SH-SY5Y (cell line): ENCODE data around the gene PTK6.

Experiments
- GATA2 ChIP-seq: IDR thresholded peaks from 2 replicates; pipeline ENCODE4 v1.6.1; 2011; ENCODE audit warnings: mild to moderate bottlenecking, low read depth, low read length
- GATA3 ChIP-seq: IDR thresholded peaks from 2 replicates; pipeline ENCODE4 v1.6.1; 2011; ENCODE audit warnings: low read depth, mild to moderate bottlenecking, low read length, moderate library complexity

Gene PTK6

DNA sequence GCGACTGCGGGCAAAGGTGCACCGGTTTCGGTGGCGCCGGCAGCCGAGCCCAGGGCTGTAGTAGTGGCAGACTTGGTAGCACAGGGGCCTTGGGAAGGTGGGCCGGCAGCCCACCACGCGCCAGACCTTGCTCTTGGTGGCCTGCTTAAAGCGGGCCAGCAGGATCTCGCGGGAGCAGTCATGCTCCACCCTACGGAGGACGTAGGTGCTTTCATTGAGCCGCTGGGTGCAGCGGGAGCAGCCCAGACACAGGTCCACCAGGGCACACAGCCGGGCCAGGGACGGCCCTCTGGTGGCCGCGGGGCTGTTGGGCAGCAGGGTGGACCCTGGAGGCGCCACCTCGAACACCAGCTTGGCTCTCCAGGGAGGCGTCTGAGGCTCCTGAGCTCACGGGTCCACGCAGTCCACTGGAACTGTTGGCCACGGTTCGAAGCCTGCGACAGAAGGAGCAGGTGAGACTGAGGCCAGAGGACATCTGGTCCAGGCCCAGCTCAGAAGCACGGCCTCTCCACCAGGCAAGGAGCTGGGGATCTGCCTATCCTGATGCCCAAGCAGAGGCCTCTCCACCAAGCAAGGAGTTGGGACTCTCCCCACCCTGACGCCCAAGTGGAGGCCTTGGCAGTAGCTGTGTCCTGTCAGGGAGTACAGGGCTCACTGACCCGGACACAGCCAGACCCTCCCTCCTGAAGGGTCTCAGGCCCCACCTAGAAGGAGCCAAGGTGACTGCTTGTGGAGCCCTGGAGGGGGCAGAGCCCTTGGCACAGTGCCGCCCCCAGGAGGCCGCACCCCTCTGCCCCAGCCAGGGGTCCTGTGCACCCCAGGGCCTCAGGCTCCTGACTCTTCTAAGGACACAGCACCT, 35.8 kb upstream of the PTK6 start:
- TF ChIP-seq GATA3 (no peak), GATA2 (no peak)

DNA sequence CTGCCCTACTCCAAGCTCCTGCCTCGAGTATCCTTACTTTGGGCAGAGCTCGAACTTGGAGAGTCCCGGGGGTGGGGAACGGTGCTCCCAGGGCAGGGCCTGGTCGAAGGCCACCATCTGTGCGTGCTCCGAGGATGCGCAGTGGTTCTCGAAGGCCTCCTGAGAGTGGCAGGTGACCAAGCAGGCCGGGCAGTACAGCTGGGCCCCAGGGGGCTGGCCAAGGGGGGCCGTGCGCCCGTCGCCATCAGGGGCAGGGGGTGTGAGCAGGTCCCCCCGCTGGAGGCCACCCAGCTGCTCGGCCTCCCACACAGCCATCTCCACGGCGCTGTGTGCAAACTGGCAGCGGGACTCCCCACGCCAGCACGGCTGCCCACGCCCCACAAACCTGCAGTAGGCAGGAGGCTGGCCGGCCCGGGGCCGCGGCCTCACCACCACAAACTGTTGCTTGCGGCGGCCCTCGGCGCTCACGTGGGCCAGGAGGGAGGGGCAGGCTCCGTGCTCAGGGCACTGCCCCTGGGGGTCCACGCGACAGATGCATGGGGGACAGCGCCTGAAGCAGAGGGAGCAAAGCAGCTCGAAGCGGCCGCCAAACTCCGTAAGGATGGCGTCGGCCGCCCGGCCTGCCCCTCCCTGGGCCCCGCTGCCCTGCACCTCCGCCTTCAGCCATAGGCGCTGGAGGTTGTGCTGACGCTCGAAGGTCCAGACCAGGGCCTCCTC, 35.1 kb upstream of the PTK6 start:
- no peak for TF ChIP-seq GATA3
- TF ChIP-seq GATA2, result no peak

DNA sequence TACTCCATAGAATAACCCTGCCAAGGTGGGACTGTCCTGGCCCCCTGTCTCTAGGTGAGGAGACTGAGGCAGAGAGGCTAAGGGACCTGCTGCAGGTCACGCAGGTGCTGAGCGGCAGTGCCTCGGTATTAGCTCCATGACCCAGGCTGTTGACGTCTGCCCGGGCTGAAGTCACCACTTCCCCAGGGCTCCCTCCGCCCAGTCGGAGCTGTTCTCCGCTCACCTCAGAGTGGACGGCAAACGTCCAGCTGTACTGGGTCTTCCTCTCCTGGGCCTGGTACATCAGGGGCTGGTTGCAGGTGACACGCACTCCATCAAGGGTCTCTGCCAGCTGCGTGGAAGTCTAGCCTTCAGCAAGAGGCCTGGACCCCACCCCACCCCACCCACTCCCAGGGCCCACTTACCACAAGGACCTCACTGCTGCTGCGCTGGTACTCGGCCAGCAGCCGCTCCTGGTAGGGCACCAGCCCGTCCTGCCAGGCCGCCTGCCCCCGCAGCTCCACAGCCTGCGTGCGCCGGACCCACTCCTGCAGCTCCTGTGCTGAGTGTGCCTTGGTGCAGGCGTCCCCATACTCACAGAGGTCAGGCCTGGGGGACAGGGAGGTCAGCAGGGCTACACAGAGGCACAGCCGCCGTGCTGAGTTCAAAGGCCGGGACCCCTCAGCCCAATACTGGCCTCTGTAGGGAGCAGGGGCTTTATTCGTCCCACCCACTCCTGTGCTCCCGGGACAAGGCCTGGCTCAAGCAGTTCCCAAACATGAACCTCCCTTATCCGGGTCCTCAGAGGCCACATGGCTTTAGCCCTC, 33.3 kb upstream of the PTK6 start:
- no peak for TF ChIP-seq GATA2
- no peak for TF ChIP-seq GATA3

DNA sequence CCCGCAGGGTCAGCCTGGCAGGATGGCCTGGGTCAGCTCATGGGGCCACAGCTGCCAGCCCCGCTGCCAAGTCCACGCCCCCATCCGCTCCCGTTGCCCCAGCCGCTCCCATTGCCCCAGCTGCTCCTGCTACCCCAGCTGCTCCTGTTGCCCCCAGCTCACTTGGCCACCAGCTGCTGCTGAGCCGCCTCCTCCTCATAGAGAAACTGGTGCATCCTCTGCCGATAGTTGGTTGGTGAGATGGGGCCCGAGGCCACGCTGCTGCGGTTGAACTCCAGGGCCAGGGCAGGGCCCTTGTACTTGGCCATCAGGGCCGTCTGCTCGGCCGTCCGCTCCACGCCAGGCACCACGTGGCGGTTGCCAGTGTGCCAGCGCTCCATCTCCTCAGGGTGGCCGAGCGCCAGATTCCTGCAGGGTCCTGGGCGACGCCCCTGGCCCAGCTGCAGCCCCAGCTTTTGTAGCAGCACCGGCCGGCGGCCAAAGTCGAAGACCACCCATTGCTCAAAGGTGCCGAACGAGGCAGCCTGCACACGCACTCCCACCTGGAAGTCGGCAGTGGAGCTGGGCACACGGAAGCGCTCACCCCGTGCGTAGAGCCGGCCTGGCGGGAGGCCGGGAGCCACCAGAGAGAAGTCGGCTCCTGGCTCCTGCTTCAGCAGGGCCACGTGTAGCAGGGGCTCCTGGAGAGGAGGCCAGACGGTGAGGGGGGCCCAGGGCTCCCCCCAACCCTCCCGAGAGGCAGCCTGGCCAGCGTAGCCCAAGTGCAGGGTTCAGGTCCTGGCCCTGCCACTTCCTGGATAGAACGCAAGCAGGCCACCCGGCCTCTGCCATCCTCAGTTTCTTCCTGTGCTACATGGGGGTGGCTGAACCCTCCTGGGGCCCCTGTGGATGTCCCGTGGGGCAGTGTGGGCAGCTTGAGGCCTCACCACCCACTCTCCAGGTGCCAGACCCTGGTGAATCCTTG, 32.1 kb upstream of the PTK6 start:
- TF ChIP-seq GATA3 (no peak), GATA2 (no peak)

DNA sequence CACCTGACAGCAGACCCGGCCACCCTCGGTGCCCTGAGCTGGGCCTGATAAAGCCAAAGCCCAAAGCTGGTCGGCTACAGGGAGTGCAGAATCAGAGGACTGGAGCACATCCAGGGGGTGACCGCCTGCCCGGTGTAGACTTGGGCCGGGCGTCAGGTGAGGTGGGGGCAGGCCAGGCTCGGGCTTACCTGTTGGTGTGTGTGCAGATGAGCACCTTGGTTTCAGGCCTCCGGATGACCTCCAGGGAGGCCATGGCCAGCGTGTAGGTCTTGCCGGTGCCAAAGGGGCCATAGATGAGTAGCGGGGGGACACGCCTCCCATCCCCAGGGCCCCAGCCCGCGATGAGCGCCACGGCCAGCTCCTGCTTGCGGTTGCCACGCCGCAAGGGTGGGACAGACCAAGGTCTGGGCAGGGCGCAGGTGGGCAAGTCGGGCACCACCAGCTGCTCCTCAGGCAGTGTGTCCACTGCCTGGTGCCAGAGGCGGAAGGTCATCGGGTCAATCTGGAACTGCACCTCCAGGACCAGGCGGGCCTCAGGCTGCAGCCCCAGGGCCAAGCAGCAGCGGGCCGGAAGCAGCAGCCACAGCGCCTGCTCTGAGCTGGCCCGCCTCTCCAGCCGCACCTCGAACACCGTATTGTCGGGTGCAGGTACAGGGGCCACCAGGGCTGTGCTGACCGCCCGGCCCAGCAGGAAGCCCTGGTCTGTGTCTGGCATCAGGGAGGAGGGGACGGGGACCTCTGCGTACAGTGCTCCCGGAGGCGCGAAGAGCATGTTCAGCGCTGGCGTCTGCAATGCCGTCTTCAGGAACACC, 31.2 kb upstream of the PTK6 start:
- TF ChIP-seq GATA3 (no peak), GATA2 (no peak)

DNA sequence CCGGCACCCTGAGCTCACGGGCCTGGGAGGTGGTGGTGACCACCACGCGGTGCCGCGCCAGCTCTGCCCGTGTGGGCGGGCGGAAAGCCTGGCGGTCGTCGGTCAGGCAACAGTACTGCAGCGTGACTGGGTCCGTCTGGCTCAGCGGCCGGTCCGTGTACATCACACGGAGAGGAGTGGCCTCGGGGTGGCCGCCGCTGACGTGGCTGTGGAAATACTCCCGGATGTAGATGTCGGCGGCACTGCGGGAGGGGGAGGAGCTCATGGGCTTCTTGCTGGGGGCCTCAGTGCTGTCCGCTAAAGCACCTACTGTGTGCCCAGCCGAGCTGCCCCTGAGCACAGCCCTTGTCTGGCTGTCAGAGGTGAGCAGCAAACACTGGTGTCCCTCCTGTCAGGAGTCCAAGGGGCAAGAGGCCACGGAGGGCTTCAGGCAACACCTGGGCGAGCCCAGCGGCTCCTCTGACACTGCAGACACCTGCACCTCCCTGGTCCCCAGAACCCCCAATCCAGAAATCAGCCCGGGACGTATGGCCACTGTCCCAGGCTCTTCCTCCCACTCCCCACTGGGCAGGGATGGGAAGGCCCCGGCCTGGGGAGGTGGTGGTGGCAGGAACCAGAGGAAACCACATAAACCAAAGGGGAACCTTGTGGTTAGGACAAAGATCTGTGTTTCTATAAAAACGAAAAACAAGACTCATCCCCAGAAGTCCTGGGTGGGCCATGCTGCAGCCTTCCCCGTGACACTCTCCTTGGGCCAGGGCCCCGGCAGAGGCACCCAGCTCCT, 30.4 kb upstream of the PTK6 start:
- TF ChIP-seq GATA3, result no peak
- no peak for TF ChIP-seq GATA2

DNA sequence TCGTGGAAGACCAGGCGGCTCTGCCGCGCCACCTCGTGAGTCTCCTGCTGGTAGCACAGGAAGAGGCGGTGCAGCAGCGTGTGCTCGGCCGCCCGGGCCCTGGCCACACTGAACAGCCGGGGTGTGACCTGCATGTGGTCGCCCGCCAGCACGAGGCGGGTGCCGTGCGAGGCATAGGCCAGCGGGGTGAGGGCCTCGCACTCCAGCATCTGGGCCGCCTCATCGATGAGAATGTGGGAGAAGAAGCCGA, 29.9 kb upstream of the PTK6 start:
- TF ChIP-seq GATA3, result no peak
- TF ChIP-seq GATA2, result no peak

DNA sequence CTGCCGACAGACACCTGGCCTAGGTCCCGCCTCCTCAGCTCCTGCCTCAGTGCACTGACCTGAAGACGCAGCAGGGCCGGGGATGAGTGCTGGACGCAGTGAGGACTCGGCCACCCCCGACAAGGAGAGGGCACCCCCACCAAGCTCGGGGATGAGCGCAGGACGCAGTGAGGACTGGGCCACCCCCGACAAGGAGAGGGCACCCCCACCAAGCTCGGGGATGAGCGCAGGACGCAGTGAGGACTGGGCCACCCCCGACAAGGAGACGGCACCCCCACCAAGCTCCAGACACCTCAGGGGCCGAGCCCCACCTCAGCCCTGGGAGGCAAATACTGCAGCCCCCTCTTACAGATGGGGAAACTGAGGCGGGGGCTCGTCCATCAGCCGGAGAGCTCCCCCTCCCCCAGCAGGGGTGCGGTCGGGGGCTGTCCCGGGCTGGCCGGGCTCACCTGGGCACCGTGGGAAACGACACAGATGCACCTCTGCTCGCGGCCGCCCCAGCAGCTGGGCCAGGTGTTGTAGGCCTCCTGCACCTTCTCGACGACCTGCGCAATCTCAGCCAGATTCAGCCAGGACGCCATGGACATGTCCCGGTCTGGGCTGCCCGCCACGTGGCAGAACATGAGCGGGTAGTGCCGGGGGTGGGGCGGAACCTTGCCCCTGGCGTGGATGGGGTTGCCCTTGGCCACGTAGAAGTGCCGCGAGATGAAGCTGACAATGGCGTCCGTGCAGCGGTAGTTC, 29.4 kb upstream of the PTK6 start:
- TF ChIP-seq GATA3 (no peak), GATA2 (no peak)

DNA sequence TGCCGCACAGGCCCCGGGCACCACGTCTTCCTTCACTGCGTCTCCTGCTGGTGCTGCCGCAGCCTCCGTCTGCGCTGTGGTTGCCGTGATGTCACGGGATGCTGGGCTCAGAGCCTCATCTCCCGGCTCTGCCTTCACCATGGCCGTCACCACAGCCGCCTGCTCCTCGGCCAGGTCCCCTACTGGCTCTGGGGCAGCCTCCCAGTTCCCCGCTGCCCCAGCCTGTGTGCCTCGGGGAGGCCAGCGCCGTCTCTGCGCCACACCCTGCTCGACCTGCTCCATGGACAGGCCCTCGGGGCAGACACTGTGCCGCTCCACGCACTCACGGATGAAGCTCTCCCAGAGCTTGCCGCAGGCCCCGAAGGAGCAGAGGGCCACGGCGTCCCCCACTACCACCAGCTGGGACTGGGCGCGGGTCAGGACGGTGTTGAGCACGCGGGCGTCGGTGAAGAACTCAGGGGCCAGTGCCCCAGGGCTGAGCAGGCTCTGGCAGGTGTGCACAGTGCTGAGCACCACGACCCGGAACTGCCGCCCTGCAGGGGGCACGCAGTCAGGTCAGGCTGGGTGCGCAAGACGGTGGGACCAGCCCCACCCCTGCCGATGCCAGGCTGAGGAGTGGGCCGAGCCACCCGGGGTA, 28.6 kb upstream of the PTK6 start:
- TF ChIP-seq GATA2, result no peak
- TF ChIP-seq GATA3, result no peak

DNA sequence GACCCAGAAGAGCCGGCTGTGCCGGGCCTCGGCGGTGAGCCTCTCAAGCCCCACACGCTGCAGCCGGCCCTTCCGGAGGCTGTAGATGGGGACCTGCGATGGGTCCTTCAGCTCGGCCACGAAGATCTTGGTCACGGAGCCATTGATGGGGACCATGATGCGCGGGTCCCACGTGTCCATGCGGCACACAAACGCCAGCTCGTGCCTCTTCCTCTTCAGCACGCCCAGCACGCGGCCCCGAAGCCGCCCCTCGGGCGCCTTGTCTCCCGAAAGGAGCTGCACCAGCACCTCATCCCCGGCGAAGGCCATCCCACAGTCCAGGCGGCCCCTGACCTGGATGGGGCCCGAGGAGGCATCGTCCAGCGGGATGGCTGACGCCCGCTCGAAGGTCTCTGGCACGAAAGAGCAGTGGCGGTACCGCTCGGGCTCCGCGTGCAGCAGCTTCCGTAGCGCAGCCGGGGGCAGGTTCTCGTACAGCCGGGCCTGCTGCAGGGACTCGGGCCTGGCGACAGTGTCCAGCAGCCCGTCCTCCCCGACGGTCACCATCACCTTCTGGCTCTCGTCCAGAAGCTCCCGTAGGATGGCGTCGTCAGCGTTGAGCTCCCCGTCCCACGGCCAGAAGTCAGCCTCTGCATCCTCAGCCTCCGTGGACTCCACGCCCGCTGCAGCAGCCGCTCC, 28.0 kb upstream of the PTK6 start:
- TF ChIP-seq GATA2 (no peak), GATA3 (no peak)
